D721Med (cell line): ENCODE results near the gene TEPSIN.

ENCODE experiments used
- DNase-seq: peaks from one replicate; pipeline ENCODE4 v3.0.0; 2011; ENCODE audit warnings: low spot score; ENCODE audit not compliant: insufficient read length
- FAIRE-seq: peaks from 2 replicates; lab custom pipeline; 2011; peaks lifted over from hg19 to GRCh38; lab: Jason Lieb, UNC
- TF ChIP-seq, protein P1 (sequence below): IDR thresholded peaks from 2 replicates; pipeline ENCODE4 v1.5.1; 2012; ENCODE audit warnings: mild to moderate bottlenecking, control low read depth; ENCODE audit not compliant: insufficient read depth; ENCODE audit errors: missing control alignments

The TEPSIN gene

DNA sequence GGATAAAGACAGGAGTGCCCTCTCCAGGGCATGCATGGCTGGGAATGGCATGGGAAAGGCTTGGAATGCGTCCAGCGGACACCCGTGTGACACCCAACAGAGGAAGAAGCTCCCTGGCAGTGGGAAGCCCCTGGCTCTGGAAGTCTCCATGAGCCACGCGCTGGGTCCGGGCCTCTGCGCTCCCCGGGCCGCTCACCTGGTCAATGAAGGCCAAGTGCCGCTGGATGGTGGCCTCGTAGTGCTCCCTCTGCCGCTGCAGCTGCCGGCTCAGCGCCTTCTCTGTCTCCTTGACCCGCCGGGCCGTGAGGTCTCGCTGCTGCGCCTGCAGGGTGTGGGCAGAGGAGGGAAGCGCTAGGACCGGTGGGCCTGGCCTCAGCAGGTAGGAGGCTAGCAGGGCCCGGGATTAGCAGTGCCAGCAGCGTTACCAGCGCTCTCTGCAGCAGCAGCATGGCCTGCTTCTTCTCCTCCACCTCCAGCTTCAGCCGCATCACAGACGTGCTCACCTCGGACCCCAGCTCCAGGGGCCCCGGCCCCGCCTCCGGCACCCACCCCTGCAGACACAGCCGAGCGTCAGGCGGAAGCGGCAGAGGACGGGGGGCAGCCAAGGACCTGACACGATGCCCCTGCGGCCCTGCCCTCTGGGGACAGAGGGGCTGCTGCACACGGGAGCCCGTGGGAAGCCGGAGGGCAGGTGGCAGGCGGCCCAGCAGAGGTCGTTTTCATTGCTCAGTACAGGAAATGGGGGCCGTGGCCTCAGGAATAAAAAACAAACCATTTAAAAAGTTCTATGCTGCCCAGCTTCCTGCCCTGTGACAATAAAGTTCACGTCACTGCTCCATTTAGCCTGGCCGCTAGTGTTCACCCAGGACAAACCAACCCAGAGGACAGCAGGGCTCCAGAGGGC is 42.1 kb downstream of the TEPSIN start:
- FAIRE-seq (no peak), DNase-seq (no peak)
- TF ChIP-seq, protein P1, sequence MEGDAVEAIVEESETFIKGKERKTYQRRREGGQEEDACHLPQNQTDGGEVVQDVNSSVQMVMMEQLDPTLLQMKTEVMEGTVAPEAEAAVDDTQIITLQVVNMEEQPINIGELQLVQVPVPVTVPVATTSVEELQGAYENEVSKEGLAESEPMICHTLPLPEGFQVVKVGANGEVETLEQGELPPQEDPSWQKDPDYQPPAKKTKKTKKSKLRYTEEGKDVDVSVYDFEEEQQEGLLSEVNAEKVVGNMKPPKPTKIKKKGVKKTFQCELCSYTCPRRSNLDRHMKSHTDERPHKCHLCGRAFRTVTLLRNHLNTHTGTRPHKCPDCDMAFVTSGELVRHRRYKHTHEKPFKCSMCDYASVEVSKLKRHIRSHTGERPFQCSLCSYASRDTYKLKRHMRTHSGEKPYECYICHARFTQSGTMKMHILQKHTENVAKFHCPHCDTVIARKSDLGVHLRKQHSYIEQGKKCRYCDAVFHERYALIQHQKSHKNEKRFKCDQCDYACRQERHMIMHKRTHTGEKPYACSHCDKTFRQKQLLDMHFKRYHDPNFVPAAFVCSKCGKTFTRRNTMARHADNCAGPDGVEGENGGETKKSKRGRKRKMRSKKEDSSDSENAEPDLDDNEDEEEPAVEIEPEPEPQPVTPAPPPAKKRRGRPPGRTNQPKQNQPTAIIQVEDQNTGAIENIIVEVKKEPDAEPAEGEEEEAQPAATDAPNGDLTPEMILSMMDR = no peak

DNA sequence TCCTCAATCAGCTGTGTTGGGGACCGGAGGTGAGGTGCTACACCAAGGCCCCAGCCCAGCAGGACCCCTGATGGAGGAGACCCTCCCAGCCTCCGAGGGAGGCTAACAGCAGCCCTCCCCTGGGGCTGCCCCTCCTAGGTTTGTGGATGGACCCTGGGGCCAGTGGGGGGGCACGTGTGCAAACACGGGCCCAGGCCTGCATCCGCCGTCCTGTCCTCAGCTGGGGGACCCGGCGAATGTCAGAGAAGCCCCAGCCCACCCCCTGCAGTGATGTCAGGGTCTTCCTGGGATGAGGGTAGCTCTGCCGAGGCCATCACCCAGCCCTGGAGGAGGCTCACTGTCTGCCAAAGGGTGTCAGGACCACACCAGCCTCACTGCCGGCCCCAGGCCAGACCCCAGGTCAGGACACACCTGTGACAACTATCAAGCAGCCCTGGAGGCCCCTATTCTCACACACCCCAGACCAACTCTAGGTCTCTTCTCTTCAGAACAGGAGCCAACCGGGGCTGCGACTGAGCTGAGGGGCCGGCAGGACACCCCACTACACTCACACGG is 42.8 kb downstream of the TEPSIN start:
- FAIRE-seq (no peak), DNase-seq (no peak)
- TF ChIP-seq, protein P1 = no peak

DNA sequence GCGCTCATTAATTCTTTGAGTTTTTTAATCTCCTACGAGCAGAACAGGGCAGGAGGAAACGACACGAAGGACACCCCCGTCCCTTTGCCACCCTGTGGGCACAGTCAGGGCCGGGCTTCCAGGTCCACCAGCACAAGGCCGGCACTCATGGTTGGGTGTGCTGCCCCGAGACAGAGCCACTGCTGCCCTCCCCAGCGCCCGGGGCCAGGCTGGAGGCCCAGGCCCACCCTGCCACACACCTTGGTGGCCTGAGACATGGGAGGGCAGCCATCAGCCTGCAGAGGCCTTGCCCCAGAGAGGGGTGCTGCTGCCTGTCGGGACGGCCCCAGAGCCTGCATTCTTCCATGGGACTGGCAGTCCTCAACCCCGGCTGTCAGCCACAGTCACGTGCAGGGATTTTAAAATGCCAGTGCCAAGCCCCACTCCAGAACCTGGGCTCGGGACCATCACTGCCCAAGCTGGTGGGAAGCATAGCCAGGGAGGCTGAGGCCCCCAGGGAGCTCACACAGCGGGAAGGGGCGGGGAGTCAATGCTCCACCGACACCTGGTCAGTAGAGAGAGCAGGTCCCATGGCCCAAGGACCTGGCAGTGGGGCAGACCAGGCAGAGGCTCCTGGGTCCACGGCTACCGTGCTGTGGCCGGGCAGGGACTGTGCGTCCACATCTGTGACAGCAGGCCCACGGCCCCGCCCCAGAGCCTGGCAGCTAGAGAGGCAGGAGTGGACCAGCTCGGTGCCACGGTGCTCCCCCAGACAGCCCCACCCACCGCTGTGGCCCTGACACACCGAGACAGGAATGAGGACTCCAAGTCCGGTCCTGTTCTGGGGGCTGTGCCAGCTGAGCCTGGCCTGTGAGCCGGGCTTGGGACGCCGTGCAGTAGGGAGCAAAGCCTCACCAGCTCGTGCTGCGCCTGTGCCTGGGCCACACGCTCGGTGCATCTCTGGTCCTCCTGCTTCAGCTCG is 43.6 kb downstream of the TEPSIN start:
- FAIRE-seq (no peak), DNase-seq (no peak)
- TF ChIP-seq, protein P1 = no peak

DNA sequence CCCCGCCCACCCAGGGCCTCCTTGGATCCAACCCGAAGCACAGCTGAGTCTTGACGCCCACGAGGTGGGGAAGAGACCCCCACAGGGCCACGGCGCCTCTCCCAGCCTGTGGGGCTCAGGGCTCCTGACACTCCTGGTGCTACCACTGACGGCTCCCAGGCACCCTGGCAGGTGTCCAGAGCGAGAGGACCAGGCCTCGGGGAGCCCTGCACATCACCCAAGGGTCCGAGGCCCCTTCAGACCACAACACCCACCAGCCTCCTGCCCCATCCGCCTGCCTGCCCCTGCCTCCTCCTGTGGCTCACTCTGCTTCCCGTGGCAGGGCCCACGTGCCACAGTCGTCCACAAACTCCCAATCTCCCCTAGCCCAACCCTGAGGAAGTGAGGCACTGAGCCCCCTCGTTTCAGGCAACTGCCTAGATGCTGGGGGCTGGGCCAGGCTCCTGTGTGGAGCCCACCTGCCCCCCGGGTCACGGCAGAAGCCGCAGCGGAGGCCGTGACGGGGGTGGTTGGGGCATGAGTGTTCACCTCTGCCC is 44.6 kb downstream of the TEPSIN start:
- TF ChIP-seq, protein P1 = no peak
- FAIRE-seq (no peak), DNase-seq (no peak)

DNA sequence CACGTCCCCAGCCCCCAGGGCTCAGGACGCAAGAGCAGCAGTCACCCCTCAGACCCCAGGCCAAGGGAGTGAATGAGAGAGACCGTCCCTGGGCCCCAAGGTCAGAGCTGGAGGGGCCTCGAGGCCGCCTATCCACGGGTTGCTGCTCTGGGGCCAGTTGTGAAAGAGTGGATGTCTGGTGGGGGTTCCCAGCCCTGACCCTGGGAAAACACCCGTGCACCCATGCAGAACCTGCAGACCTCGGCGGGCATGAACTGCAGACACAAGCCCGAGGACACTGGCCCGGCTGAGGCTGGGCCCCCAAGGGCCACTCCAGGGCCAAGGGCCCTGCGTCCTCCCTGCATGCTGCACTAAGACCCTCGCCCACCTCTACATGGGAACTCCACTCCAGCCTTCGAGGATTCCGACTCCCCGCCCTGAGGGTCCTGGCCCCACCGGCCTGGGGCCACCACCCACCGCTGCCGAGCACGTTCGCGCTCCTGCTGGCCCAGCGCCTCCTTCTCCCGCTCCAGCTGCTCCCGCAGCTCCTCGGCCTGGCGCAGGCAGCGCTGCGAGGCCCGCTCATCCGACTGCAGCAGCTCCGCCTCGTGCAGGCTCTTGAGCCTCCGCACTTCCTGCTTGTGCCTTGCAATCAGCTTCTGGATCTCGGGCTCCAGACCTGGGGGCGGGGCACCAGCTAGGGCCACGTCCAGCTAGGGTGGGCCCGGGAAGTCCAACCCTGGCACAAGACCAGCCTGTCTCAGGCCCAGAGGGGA is 45.2 kb downstream of the TEPSIN start:
- no peak for FAIRE-seq
- TF ChIP-seq, protein P1 = no peak
- no peak for DNase-seq

DNA sequence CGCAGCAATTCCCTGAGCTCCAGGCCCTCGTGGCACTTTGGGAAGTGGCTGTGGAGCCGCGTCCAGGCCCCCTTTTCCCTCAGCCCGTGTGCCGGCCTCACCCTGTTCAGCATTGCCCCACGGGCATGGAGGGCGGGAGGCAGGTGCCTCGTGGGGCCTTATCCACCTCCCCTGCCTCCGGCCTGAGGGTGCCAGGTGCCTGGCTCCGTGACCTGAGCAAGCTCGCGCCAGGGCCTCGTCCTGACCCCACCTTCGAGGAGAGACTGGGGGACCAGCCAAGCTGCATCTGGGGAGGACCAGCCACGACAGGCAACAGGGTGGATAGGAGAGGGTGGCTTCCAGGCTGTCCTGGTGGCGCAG is 45.8 kb downstream of the TEPSIN start:
- DNase-seq = no peak
- no peak for FAIRE-seq
- TF ChIP-seq, protein P1 = no peak
